ENCODE results near the gene GABRA5.
"Not testable (repeated sequence)": the region's sequence is repeated elsewhere in the genome, so short reads cannot be mapped to it uniquely, and the experiment has no call there.

GABRA5 gene

GRCh38 chr15:26866298-26867199, at the start of gene GABRA5:
Gene GABRA5, plus strand, starts transcription at chr15:26867062. Its CDS starts 2,187 bp downstream, at chr15:26869249.
- DNase-seq (ENCODE audit: low read depth): no peak
- TF ChIP-seq CTCF (conservative IDR thresholded peaks at IDR 0.05; ENCODE audit: control insufficient read depth, insufficient read depth, low read depth, low read length): no peak
- H3K4me3 ChIP-seq (ENCODE audit: control insufficient read depth, low read depth, low read length): no peak within 1 kb of the TSS

DNA sequence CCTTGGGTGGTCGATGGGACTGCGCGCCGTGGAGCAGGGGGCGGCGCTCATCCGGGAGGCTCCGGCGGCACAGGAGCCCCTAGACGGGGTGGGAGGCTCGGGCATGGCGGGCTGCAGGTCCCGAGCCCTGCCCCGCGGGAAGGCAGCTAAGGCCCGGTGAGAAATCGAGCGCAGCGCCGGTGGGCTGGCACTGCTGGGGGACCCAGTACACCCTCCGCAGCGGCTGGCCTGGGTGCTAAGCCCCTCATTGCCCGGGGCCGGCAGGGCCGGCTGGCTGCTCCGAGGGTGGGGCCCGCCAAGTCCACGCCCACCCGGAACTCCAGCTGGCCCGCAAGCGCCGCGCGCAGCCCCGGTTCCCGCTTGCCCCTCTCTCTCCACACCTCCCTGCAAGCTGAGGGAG, 35.7 kb upstream of the GABRA5 start:
- not testable (repeated sequence) for DNase-seq (ENCODE audit: low read depth)

GRCh38 chr15:26831951-26832350, 34.9 kb upstream of the GABRA5 start:
- no peak for TF ChIP-seq CTCF (conservative IDR thresholded peaks at IDR 0.05; ENCODE audit: control insufficient read depth, insufficient read depth, low read depth, low read length)
- no peak overlapping the region for H3K4me3 ChIP-seq (ENCODE audit: control insufficient read depth, low read depth, low read length)
- no peak for DNase-seq (ENCODE audit: low read depth)

More for the DNA sequence above, 35.7 kb upstream of the GABRA5 start:
- H3K4me3 ChIP-seq (ENCODE audit: control insufficient read depth, low read depth, low read length): not testable (repeated sequence)

- H3K4me3 ChIP-seq (ENCODE audit: control insufficient read depth, low read depth, low read length): no peak overlapping the region
- DNase-seq (ENCODE audit: low read depth): no peak
- peak; percentile 25 for TF ChIP-seq CTCF (conservative IDR thresholded peaks at IDR 0.05; ENCODE audit: control insufficient read depth, insufficient read depth, low read depth, low read length)
These were observed 28.0 kb upstream of the GABRA5 start for GRCh38 chr15:26838742-26839460.

DNA sequence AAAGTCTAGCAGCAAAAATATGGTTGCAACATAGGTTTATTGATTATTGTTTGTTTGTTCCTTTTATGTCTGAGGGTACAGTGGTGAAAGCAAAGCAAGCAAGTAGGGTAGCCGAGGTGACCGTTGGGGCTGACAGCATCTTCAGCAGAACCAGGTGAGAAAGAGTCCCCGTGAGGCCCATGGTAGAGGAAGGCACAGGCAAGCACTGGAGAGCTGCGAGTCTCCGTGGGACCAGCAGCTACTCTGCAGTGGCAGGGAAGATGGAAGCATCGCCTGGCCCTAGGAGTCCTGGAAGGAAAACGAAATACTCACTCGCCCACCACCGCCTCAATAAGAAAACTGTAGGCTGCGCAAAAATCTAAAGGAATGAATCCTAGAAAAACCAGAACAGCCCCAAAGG, 25.3 kb upstream of the GABRA5 start:
- no peak for DNase-seq (ENCODE audit: low read depth)
- TF ChIP-seq CTCF (conservative IDR thresholded peaks at IDR 0.05; ENCODE audit: control insufficient read depth, insufficient read depth, low read depth, low read length): no peak
- H3K4me3 ChIP-seq (ENCODE audit: control insufficient read depth, low read depth, low read length): no peak overlapping the region

- TF ChIP-seq CTCF (conservative IDR thresholded peaks at IDR 0.05; ENCODE audit: control insufficient read depth, insufficient read depth, low read depth, low read length): no peak
- H3K4me3 ChIP-seq (ENCODE audit: control insufficient read depth, low read depth, low read length): no peak overlapping the region
- DNase-seq (ENCODE audit: low read depth): no peak
These were observed 24.9 kb upstream of the GABRA5 start for GRCh38 chr15:26841941-26842340.

DNA sequence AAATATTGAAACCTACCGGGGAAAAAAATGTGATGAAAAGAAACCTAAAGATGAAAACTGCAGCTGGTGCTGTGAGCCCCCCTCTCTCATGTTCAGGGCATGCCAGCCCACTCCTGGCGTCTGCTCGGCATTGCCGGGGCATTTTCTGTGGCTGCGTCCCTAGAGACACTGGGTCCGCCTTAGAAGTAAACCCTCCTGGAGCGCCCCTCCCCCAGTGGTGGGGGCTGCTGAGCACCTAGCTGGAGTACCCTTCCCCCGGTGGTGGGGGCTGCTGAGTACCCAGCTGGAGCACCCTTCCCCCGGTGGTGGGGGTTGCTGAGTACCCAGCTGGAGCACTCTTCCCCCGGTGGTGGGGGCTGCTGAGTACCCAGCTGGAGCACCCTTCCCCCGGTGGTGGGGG, 24.5 kb upstream of the GABRA5 start:
- H3K4me3 ChIP-seq (ENCODE audit: control insufficient read depth, low read depth, low read length): no peak overlapping the region
- no peak for DNase-seq (ENCODE audit: low read depth)
- TF ChIP-seq CTCF (conservative IDR thresholded peaks at IDR 0.05; ENCODE audit: control insufficient read depth, insufficient read depth, low read depth, low read length): no peak

Data from fibroblast of mammary gland (primary cell).